Mucosa of rectum (tissue), 2 donors: ENCODE measurements around the gene TBC1D22A.

Source experiments
- H3K27ac ChIP-seq, 2 donors: one replicate each; pipeline ENCODE4 v1.7.0; 2013; ENCODE audit warnings: inconsistent platforms in 2 of 2, low read depth in 2 of 2, low read length in 2 of 2
- H3K27me3 ChIP-seq, 2 donors: one replicate each; pipeline ENCODE4 v1.7.0; 2013; ENCODE audit warnings: low read length in 2 of 2; ENCODE audit not compliant: control insufficient read depth in 2 of 2, insufficient read depth in 2 of 2
- H3K36me3 ChIP-seq, 2 donors: one replicate each; pipeline ENCODE4 v1.7.0; 2013; ENCODE audit warnings: low read length in 2 of 2; ENCODE audit not compliant: control insufficient read depth in 2 of 2, insufficient read depth in 2 of 2
- H3K4me1 ChIP-seq, 2 donors: one replicate each; pipeline ENCODE4 v1.7.0; 2013; ENCODE audit warnings: low read length in 2 of 2, mild to moderate bottlenecking in 1 of 2; ENCODE audit not compliant: control insufficient read depth in 2 of 2, insufficient read depth in 2 of 2
- H3K4me3 ChIP-seq, 2 donors: one replicate each; pipeline ENCODE4 v1.7.0; 2013; ENCODE audit warnings: low read length in 2 of 2
- H3K9ac ChIP-seq, 2 donors: one replicate each; pipeline ENCODE4 v1.7.0; 2013; ENCODE audit warnings: low read length in 2 of 2, low read depth in 1 of 2, mild to moderate bottlenecking in 1 of 2
- H3K9me3 ChIP-seq, 2 donors: one replicate each; pipeline ENCODE4 v1.7.0; 2013; ENCODE audit warnings: low read length in 2 of 2; ENCODE audit not compliant: control insufficient read depth in 2 of 2
- donor health status: healthy.
- donor health status: Normal muscosa, but diverticular disease.

Gene TBC1D22A

GRCh38 chr22:46958658-46959057 is 196.2 kb downstream of the TBC1D22A start:
- Histone ChIP-seq H3K4me3 (no peak overlapping the region), H3K27ac (no peak overlapping the region), H3K27me3 (no peaks in the 10 kb centered on the region), H3K9ac (no peak overlapping the region), H3K9me3 (no peaks in the 10 kb centered on the region), H3K36me3 (peaks cover 0 to 6% of the 10 kb centered on the region in 2 donors), H3K4me1 (no peaks in the 10 kb centered on the region)

DNA sequence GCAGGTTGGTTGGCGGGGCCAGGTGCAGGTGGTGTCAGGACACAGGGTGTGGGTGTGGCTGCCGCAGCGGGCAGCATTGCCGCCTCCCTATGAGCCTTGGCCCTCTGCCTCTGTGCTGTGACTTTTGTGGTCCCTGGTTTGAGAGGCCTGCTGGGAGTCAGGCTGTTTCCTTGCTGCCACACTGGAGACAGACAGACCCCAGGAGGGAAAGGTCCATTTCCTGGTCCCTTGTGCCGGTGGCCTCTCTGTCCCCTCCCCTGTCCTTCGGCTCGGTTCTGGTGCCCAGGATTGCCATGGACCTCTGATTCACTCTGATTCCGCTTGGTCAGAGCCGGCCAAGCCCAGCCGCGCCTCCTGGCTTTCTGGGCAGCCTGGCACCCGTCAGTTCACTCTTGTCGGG is 196.9 kb downstream of the TBC1D22A start:
- Histone ChIP-seq H3K36me3 (peaks cover 0 to 6% of the 10 kb centered on the region in 2 donors), H3K4me3 (no peak overlapping the region), H3K27ac (no peak overlapping the region), H3K9ac (no peak overlapping the region), H3K4me1 (no peaks in the 10 kb centered on the region), H3K9me3 (no peaks in the 10 kb centered on the region), H3K27me3 (no peaks in the 10 kb centered on the region)

DNA sequence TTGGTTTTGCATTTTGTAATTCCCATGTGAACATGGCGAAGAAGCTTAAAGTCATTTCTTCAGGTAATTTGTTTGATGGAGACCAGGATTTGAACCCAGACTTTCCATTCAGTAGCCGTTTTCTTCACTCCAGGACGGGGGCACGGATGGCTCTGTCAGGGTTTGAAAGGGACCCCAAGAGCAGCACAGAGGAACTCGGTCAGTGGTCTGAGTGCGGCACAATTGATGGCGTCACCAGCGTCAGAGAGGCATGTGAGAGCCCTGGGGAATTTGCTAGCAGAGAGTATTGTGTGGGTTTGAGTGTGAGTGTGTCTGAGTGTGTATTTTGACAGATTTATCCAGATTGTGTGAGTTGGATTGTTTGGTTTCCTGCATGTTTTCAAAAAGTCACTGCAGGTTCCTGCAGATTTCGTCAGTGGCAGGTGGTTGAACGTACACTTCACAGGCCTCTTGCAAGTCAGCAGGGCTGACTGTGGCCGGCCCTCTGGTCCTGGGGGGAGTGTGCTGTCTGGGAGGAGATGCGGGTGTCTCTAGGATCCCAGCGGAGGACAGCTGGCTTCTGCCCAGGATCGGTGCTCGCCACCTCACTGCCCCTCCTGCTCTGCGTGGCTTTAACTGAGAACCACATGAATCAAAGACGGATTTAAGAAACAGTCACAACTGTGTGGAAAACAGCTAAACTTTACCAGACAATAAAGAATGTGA is 199.3 kb downstream of the TBC1D22A start:
- Histone ChIP-seq H3K9ac (no peak overlapping the region), H3K27ac (no peak overlapping the region), H3K36me3 (peaks cover 0 to 4% of the 10 kb centered on the region in 2 donors)

GRCh38 chr22:46962406-46962805 is 200.0 kb downstream of the TBC1D22A start:
- H3K4me1 ChIP-seq = no peaks in the 10 kb centered on the region
- no peak overlapping the region for H3K4me3 ChIP-seq
- no peaks in the 10 kb centered on the region for H3K9me3 ChIP-seq
- peaks cover 0 to 2% of the 10 kb centered on the region in 2 donors for H3K36me3 ChIP-seq
- no peak overlapping the region for H3K27ac ChIP-seq
- no peaks in the 10 kb centered on the region for H3K27me3 ChIP-seq
- H3K9ac ChIP-seq = no peak overlapping the region

More for the DNA sequence above, 199.3 kb downstream of the TBC1D22A start:
- Histone ChIP-seq H3K9me3 (no peaks in the 10 kb centered on the region), H3K4me1 (no peaks in the 10 kb centered on the region), H3K27me3 (no peaks in the 10 kb centered on the region), H3K4me3 (no peak overlapping the region)

GRCh38 chr22:46963672-46964545 is 201.5 kb downstream of the TBC1D22A start:
- Histone ChIP-seq H3K4me1 (no peaks in the 10 kb centered on the region), H3K9ac (no peak overlapping the region), H3K9me3 (no peaks in the 10 kb centered on the region), H3K27me3 (no peaks in the 10 kb centered on the region), H3K4me3 (no peak overlapping the region), H3K36me3 (no peaks in the 10 kb centered on the region), H3K27ac (no peak overlapping the region)

- Histone ChIP-seq H3K36me3 (no peaks in the 10 kb centered on the region), H3K27me3 (no peaks in the 10 kb centered on the region), H3K27ac (no peak overlapping the region), H3K4me1 (no peaks in the 10 kb centered on the region), H3K9me3 (no peaks in the 10 kb centered on the region), H3K4me3 (no peak overlapping the region), H3K9ac (no peak overlapping the region)
These were observed 202.5 kb downstream of the TBC1D22A start for GRCh38 chr22:46964773-46965550.

GRCh38 chr22:46965555-46966494 is 203.4 kb downstream of the TBC1D22A start:
- H3K4me1 ChIP-seq = no peaks in the 10 kb centered on the region
- H3K9me3 ChIP-seq = no peaks in the 10 kb centered on the region
- no peak overlapping the region for H3K27ac ChIP-seq
- H3K27me3 ChIP-seq = no peaks in the 10 kb centered on the region
- no peak overlapping the region for H3K4me3 ChIP-seq
- no peaks in the 10 kb centered on the region for H3K36me3 ChIP-seq
- H3K9ac ChIP-seq = no peak overlapping the region

- H3K27ac ChIP-seq = no peak overlapping the region
- H3K27me3 ChIP-seq = no peaks in the 10 kb centered on the region
- no peak overlapping the region for H3K4me3 ChIP-seq
- H3K9ac ChIP-seq = no peak overlapping the region
- H3K9me3 ChIP-seq = no peaks in the 10 kb centered on the region
- peaks cover 0 to 3% of the 10 kb centered on the region in 2 donors for H3K36me3 ChIP-seq
- H3K4me1 ChIP-seq = no peaks in the 10 kb centered on the region
These were observed 204.0 kb downstream of the TBC1D22A start for GRCh38 chr22:46966495-46966845.

GRCh38 chr22:46966846-46967245 is 204.4 kb downstream of the TBC1D22A start:
- H3K9me3 ChIP-seq = no peaks in the 10 kb centered on the region
- peaks cover 0 to 3% of the 10 kb centered on the region in 2 donors for H3K36me3 ChIP-seq
- no peak overlapping the region for H3K27ac ChIP-seq
- peaks cover 0 to 1% of the 10 kb centered on the region in 2 donors for H3K4me1 ChIP-seq
- no peak overlapping the region for H3K9ac ChIP-seq
- no peak overlapping the region for H3K4me3 ChIP-seq
- H3K27me3 ChIP-seq = no peaks in the 10 kb centered on the region
